SH-SY5Y (cell line): ENCODE measurements around the gene CCR2.

ENCODE experiments used
- GATA2 ChIP-seq: IDR thresholded peaks from 2 replicates; pipeline ENCODE4 v1.6.1; 2011; ENCODE audit warnings: mild to moderate bottlenecking, low read depth, low read length
- GATA3 ChIP-seq: IDR thresholded peaks from 2 replicates; pipeline ENCODE4 v1.6.1; 2011; ENCODE audit warnings: low read depth, mild to moderate bottlenecking, low read length, moderate library complexity

Gene CCR2

DNA sequence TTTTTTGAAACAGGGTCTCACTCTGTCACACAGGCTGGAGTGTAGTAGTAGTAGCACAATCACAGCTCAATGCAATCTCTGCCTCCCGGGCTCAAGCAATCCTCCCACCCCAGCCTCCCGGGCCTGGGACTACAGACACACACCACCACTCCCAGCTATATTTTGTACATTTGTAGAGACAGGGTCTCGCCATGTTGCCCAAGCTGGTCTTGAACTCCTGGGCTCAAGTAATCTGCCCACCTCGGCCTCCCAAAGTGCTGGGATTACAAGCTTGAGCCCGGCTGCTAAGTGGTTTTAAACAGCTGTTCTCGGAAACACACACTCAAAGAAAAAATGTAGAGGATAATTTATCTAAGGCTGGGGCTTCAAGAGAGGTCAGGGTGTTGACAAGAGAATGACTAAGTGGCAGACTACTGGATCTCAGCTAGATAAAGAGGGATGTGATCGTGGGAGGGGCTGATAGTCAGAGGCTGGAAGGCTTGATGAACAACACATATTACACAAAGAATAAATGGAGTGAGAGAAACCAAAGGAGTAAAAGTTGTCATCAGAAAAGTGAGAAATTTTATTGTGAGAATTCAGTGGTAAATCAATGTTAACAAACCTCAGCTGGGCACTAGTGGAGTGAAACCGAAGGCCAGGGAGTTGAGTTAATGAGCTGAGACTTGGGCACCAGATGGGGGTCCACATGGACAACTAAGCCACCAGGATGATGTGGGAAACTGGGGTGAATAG, 46.3 kb downstream of the CCR2 start:
- TF ChIP-seq GATA3 (no peak), GATA2 (no peak)

DNA sequence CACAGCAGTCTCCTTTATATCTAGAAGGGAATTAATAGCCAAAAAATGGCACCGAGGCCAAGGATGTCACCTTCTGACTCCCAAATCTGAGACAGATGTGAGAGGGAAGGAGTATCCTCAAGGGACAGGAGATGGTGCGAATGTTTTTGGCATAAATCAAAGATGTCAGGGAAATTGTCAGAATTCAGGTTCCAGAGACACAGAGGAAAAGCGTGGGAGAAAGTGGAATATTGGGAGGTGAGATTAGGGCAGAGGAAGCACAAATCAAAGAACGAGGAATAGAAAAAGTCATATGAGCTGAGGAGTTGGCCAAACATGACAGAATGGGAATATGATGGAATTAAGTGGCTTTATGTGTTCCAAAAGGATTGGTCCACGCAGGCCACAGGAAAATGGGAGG, 46.9 kb downstream of the CCR2 start:
- TF ChIP-seq GATA2 = no peak
- TF ChIP-seq GATA3 = no peak

DNA sequence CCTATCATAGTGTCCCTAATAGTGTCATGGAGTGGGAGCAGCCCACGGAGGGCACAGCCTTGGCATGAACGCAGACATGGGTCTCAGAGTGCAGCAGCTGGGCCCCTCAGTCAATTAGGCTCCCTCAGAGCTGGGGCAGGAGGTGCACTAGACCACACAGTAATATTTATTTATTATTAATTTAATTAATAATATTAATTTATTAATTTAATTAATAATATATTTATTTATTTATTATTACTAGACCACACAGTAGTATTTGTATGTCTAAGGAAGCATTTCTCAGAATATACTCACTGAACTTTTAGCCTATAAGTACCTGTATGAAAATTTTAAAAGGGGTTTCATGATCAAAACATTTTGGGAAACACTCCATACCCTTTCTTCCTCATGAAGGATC, 47.7 kb downstream of the CCR2 start:
- TF ChIP-seq GATA2 (no peak), GATA3 (no peak)

DNA sequence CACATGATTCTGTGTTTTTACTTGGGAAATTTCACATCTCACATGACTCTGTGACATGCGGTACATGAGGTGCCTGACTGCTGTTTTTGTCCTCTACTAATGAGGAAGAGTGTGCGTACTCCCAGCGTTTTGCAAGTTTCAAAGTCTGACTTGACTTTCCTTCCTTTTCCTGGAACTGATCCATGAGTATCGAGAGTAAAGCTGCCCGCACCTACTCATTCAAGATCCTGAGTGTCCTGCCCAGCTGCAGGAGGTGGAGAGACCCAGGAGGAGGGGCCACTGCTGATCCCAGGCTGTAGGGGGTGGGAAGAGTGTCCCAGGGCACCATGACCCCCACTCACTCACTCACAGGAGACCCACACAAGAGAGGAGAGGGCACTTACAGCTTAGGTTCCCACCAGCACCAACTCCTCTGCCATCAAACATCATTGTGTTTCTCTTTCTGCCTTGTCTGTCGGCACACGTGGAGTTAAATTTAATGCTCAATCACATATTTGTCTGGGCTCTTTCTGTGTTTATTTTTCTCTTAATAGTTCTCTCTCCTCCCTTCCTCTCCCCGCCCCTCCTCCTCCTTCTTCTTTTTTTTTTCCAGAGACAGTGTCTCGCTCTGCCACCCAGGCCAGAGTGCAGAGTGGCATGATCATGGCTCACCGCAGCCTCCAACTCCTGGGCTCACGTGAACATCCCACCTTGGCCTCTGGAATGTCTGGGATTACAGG, 51.5 kb downstream of the CCR2 start:
- TF ChIP-seq GATA3 (no peak), GATA2 (no peak)

DNA sequence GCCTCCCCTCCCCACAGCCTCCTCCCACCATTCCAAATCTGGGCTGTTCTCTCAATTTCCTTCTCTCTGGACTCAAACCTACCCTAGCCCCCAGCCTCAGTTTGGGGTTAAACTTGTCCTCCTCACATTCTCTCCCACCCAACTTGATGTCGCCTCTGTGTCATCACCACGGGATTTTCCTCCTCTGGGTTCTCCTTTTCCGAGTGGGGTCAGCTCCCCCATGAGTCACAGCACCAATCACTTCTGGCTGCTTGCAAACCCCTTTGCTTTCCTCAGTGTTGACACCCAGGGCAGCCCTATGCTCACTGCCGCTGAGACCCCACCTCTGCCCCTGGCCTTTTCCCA, 52.5 kb downstream of the CCR2 start:
- TF ChIP-seq GATA3 (no peak), GATA2 (no peak)

GRCh38 chr3:46406788-46407611, 53.1 kb downstream of the CCR2 start, which contains the start of the genes CCR5AS and CCRL2:
CCR5AS (minus strand) TSS chr3:46407066.
CCRL2 (plus strand) TSS chr3:46407259; CDS start chr3:46408080, 821 bp downstream.
- TF ChIP-seq GATA3 = no peak
- TF ChIP-seq GATA2 = no peak

GRCh38 chr3:46407970-46408369, 54.1 kb downstream of the CCR2 start:
- TF ChIP-seq GATA3 (no peak), GATA2 (no peak)

DNA sequence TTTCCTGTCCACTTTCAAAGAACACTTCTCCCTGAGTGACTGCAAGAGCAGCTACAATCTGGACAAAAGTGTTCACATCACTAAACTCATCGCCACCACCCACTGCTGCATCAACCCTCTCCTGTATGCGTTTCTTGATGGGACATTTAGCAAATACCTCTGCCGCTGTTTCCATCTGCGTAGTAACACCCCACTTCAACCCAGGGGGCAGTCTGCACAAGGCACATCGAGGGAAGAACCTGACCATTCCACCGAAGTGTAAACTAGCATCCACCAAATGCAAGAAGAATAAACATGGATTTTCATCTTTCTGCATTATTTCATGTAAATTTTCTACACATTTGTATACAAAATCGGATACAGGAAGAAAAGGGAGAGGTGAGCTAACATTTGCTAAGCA, 54.9 kb downstream of the CCR2 start:
- TF ChIP-seq GATA2 (no peak), GATA3 (no peak)

DNA sequence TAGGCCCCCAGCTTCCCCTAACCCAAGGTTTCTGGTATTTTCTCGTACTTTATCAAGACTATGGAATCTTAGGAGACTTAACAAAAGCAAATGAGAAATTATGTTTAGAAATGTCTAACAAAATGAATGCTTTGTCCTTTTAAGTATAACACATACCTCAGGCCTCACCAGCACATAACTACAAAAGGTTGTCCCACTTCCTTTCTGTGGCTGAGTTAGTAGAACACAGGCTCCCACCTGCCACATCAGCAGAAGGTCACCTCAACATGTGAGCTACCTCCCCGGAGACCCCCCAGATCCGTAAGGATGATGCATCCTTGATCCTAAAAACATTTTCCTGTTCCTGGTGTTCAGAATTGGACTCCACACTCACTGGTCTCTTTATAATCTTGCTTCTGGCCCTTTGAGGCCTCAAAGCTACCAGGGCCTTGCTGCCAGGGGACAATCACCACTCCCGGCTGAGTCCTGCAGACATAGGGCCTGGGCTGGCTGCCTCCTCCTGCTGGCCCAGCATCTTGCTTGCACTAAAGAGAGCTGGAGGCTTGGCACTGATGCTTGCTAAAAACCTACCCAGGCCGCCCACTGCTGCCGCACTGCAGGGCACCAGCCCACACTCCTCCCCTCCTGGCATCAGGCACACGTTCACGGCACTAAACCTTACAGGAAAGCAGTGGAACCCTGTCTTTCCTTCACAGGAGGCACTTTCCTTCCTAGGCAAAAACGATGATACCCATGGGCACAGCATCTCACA, 56.0 kb downstream of the CCR2 start:
- TF ChIP-seq GATA2 (no peak), GATA3 (no peak)
